T follicular helper cell (primary cell): Measurements from ENCODE around the gene SPI1.

ENCODE experiments used
- DNase-seq: peaks from one replicate; pipeline ENCODE4 v3.0.0-alpha.2; 2020; ENCODE audit warnings: low read depth

The SPI1 gene

GRCh38 chr11:47406896-47407745 lies 28.8 kb upstream of the SPI1 start:
- DNase-seq: no peak

- DNase-seq: no peak
These were observed 25.2 kb upstream of the SPI1 start for GRCh38 chr11:47403571-47403970.

- DNase-seq: no peak
These were observed 24.8 kb upstream of the SPI1 start for GRCh38 chr11:47403135-47403534.

- no peak for DNase-seq
These were observed 22.5 kb upstream of the SPI1 start for GRCh38 chr11:47400768-47401279.

GRCh38 chr11:47399860-47400767 lies 21.8 kb upstream of the SPI1 start:
- DNase-seq: no peak

- no peak for DNase-seq
These were observed 20.2 kb upstream of the SPI1 start for GRCh38 chr11:47398551-47398950.

- no peak for DNase-seq
These were observed 19.7 kb upstream of the SPI1 start for GRCh38 chr11:47398011-47398410.

- no peak for DNase-seq
These were observed 17.6 kb upstream of the SPI1 start for GRCh38 chr11:47396049-47396320.

- no peak for DNase-seq
These were observed 17.1 kb upstream of the SPI1 start for GRCh38 chr11:47395223-47396048.

- DNase-seq: no peak
These were observed 16.2 kb upstream of the SPI1 start for GRCh38 chr11:47394322-47395222.

GRCh38 chr11:47394050-47394321 lies 15.6 kb upstream of the SPI1 start:
- no peak for DNase-seq

GRCh38 chr11:47393163-47394049 lies 15.1 kb upstream of the SPI1 start:
- DNase-seq: no peak

GRCh38 chr11:47392546-47393162 lies 14.3 kb upstream of the SPI1 start:
- no peak for DNase-seq

GRCh38 chr11:47391711-47392432 lies 13.5 kb upstream of the SPI1 start:
- DNase-seq: no peak

GRCh38 chr11:47391077-47391583 lies 12.8 kb upstream of the SPI1 start:
- no peak for DNase-seq

- DNase-seq: no peak
These were observed 12.0 kb upstream of the SPI1 start for GRCh38 chr11:47390422-47390760.

- no peak for DNase-seq
These were observed 11.5 kb upstream of the SPI1 start for GRCh38 chr11:47389577-47390421.
